OCI-LY7 (cell line): ENCODE measurements around the gene MEGF6. TPM values are rescaled to one million over a fixed set of nuclear protein-coding genes. Genes with fewer than 3 reads are reported as not detected.

Source experiments
- BruUV-seq: library from RNA; stranded (reverse); fragments of 400-500 nt; replicated peaks from 2 replicates; lab custom pipeline; 2021; lab: Mats Ljungman, UMichigan
- CTCF ChIA-PET: fragments of 300-600 bp; sonication (Branson Sonifier 250); formaldehyde crosslinking; loops from one replicate; lab custom pipeline; 2022; ENCODE audit warnings: antibody characterized with exemption; ENCODE audit not compliant: unreplicated experiment; lab: Charles Lee
- POLR2A ChIA-PET: fragments of 300-600 bp; sonication (Branson Sonifier 250); formaldehyde crosslinking; loops from one replicate; lab custom pipeline; 2022; ENCODE audit warnings: antibody characterized with exemption; lab: Charles Lee
- DNase-seq: peaks from one replicate; pipeline ENCODE4 v3.0.0-alpha.2; 2015; ENCODE audit warnings: low spot score
- H2AFZ ChIP-seq: fragments of 200-600 bp; sonication (generic), shearing (Covaris generic); 2 replicates; pipeline ENCODE4 v1.6.1; 2014; ENCODE audit warnings: mild to moderate bottlenecking, antibody characterized with exemption, low read length, moderate library complexity
- H3K27ac ChIP-seq: fragments of 200-600 bp; sonication (generic); 2 replicates; pipeline ENCODE4 v1.5.1; 2014; ENCODE audit warnings: mixed run types, low read depth, mild to moderate bottlenecking, moderate library complexity, low read length, inconsistent platforms; ENCODE audit not compliant: poor library complexity, severe bottlenecking
- H3K36me3 ChIP-seq: fragments of 200-600 bp; sonication (generic); 2 replicates; pipeline ENCODE4 v1.6.1; 2014; ENCODE audit warnings: mild to moderate bottlenecking, antibody characterized with exemption, low read length, moderate library complexity, mixed read lengths; ENCODE audit not compliant: insufficient read depth
- H3K4me1 ChIP-seq: fragments of 200-600 bp; sonication (generic); 2 replicates; pipeline ENCODE4 v1.5.1; 2014; ENCODE audit warnings: mild to moderate bottlenecking, low read length; ENCODE audit not compliant: insufficient read depth, poor library complexity, severe bottlenecking
- H3K4me2 ChIP-seq: fragments of 200-600 bp; sonication (generic); 2 replicates; pipeline ENCODE4 v1.6.1; 2014; ENCODE audit warnings: mild to moderate bottlenecking, low read length
- H3K4me3 ChIP-seq: fragments of 200-600 bp; sonication (generic); 2 replicates; pipeline ENCODE4 v1.5.1; 2014; ENCODE audit warnings: mild to moderate bottlenecking, low read depth, low read length; ENCODE audit not compliant: poor library complexity, severe bottlenecking
- H3K79me2 ChIP-seq: fragments of 200-600 bp; sonication (generic); 2 replicates; pipeline ENCODE4 v1.6.1; 2016; ENCODE audit warnings: low read depth, mild to moderate bottlenecking, low read length, moderate library complexity, mixed read lengths; ENCODE audit not compliant: insufficient read depth
- H3K9me2 ChIP-seq: fragments of 200-600 bp; sonication (generic); 2 replicates; pipeline ENCODE4 v1.6.1; 2016; ENCODE audit warnings: mild to moderate bottlenecking, low read length, mixed read lengths; ENCODE audit not compliant: insufficient read depth
- H3K9me3 ChIP-seq: fragments of 200-600 bp; sonication (generic); 2 replicates; pipeline ENCODE4 v1.6.1; 2014; ENCODE audit warnings: mild to moderate bottlenecking, mixed run types, low read length, mixed read lengths
- H4K20me1 ChIP-seq: fragments of 200-600 bp; sonication (generic); 2 replicates; pipeline ENCODE4 v1.6.1; 2014; ENCODE audit warnings: mild to moderate bottlenecking, antibody characterized with exemption, low read length, moderate library complexity, mixed read lengths; ENCODE audit not compliant: insufficient read depth
- EZH2phosphoT487 ChIP-seq: fragments of 200-600 bp; sonication (generic); IDR thresholded peaks from 2 replicates; pipeline ENCODE4 v1.6.1; 2018; ENCODE audit warnings: low read depth, borderline replicate concordance, mild to moderate bottlenecking, mixed run types, antibody characterized with exemption, low read length, moderate library complexity, mixed read lengths
- intact Hi-C: fragments of 100-400 bp; cut with micrococcal nuclease; formaldehyde crosslinking; loops from one replicate; pipeline ENCODE4 v1.10.0; 2022; ENCODE audit not compliant: unreplicated experiment
- total RNA-seq, 2 experiments: library from RNA; depleted of rRNA in 1 of 2; stranded (reverse); fragments of >200 nt in 1 of 2; shearing (Covaris generic) in 1 of 2; gene quantifications; 2 replicates each; pipeline ENCODE4 v1.2.3, GENCODE V29; 2014 to 2022
- TF ChIP-seq, protein P1 (sequence below): fragments of 200-600 bp; sonication (generic); conservative IDR thresholded peaks from 2 replicates; pipeline ENCODE4 v1.5.1; 2014; ENCODE audit warnings: mild to moderate bottlenecking, antibody characterized with exemption, low read length, moderate library complexity, mixed read lengths

Gene MEGF6
- total RNA-seq, 2 experiments from 2014 or later, result 0.15 to 0.32 TPM

DNA sequence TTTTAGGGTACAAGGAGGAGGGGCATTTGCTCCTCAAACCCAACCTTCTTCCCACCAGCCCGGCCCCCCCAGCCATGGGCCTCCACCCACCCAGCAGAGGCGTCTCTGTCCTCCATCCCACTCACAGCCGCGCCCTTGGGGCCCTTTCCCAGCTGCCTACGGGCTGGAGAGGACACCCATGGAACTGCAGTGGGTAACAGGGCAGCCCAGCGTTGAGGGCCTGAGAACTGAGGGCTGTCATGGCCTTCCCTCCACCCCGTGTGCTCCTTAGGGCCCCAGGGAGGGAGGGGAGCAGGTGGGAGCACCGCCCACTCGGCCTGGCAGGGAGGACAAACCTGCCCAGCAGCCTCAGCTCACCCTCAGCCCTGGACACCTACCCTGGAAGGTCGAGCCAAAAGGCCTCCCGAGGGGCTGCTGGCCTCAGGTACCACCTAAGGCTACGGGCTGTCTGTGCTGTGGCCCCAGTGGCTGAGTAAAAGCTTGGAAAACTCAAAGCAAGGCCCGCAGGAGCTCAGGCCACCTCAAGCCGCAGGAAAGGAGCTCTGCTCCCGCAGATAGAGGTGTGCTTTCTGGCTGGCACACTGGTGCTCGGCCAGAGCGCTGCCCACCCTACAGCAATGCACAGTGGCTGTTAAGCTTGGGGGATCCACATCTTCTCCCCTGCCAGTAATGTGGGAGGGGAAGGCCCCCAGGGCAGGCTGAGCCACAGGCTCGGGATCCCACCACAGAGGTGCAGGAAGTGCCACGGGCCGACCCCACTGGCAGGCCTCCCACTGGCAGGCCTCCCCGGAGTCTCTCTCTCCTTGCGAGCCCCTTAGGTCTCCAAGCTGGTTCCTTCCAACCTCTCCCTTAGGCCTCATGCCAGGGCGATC is 159.1 kb downstream of the MEGF6 start:
- POLR2A ChIA-PET, result interaction anchor here (0.6 to 0.7 kb wide), 3 partner anchors 10 to 250 kb away, joined by 3 to 4 read pairs (median 4); no protein-coding TSS in a partner anchor
- intact Hi-C loops, result loop anchor here (2.0 kb wide), 2 partner anchors 33 to 167 kb away; no protein-coding TSS in a partner anchor
- H3K36me3 ChIP-seq, result no peaks in the 10 kb centered on the region
- H4K20me1 ChIP-seq, result no peaks in the 10 kb centered on the region; the same call in 1 of the 2 replicates
- no peaks in the 10 kb centered on the region for H3K79me2 ChIP-seq
- no peaks in the 10 kb centered on the region for H3K9me3 ChIP-seq
- no peaks in the 10 kb centered on the region for H3K9me2 ChIP-seq
- H3K27ac ChIP-seq, result no peak overlapping the region
- H3K4me2 ChIP-seq, result no peak overlapping the region
- H3K4me3 ChIP-seq, result no peak overlapping the region
- TF ChIP-seq, protein P1, sequence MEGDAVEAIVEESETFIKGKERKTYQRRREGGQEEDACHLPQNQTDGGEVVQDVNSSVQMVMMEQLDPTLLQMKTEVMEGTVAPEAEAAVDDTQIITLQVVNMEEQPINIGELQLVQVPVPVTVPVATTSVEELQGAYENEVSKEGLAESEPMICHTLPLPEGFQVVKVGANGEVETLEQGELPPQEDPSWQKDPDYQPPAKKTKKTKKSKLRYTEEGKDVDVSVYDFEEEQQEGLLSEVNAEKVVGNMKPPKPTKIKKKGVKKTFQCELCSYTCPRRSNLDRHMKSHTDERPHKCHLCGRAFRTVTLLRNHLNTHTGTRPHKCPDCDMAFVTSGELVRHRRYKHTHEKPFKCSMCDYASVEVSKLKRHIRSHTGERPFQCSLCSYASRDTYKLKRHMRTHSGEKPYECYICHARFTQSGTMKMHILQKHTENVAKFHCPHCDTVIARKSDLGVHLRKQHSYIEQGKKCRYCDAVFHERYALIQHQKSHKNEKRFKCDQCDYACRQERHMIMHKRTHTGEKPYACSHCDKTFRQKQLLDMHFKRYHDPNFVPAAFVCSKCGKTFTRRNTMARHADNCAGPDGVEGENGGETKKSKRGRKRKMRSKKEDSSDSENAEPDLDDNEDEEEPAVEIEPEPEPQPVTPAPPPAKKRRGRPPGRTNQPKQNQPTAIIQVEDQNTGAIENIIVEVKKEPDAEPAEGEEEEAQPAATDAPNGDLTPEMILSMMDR, result no peak
- no peak for TF ChIP-seq EZH2phosphoT487
- H2AFZ ChIP-seq, result no peak overlapping the region
- no TSS peak for BruUV-seq
- CTCF ChIA-PET, result interaction anchor here (0.6 to 1.1 kb wide), 2 partner anchors 33 to 173 kb away, joined by 3 read pairs; no protein-coding TSS in a partner anchor
- H3K4me1 ChIP-seq, result no peaks in the 10 kb centered on the region
- no peak for DNase-seq

DNA sequence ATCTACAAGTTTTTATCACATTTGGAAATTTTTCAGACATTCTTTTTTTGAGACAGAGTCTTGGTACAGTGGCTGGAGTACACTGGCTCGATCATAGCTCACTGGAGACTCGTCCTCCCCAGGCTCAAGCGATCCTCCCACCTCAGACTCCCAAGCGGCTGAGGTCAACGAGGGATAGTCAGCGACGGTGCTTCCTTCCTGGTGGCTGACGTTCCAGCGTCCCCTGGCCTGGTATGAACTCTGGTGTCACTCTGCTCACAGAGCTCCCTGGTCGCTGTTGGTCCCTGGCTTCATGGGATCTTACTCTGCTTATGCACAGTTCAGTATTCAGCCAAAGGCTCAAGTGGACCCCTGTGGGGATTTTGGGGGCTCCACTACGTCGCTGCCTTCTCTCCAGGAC is 160.3 kb downstream of the MEGF6 start:
- H3K4me1 ChIP-seq, result no peaks in the 10 kb centered on the region
- BruUV-seq, result no TSS peak
- ChIA-PET CTCF (no interaction called here), POLR2A (no interaction called here)
- no peaks in the 10 kb centered on the region; the same call in 1 of the 2 replicates for H4K20me1 ChIP-seq
- H3K9me3 ChIP-seq, result no peaks in the 10 kb centered on the region
- H3K36me3 ChIP-seq, result no peaks in the 10 kb centered on the region
- no peaks in the 10 kb centered on the region for H3K79me2 ChIP-seq
- intact Hi-C loops, result no loop called here
- no peak overlapping the region for H2AFZ ChIP-seq
- TF ChIP-seq, protein P1, result no peak
- no peak for TF ChIP-seq EZH2phosphoT487
- no peak overlapping the region for H3K4me2 ChIP-seq
- no peak overlapping the region for H3K27ac ChIP-seq
- H3K9me2 ChIP-seq, result no peaks in the 10 kb centered on the region
- no peak for DNase-seq
- H3K4me3 ChIP-seq, result no peak overlapping the region
